ENCODE measurements around the gene ST3GAL5. TPM values are rescaled to one million over a fixed set of nuclear protein-coding genes. Genes with fewer than 3 reads are reported as not detected.

Gene ST3GAL5
- total RNA-seq, 1 donor from 2014 or later: 20.0 TPM

- TF ChIP-seq CTCF (IDR thresholded peaks at IDR 0.05): no peak
- H3K4me3 Mint-ChIP-seq (ENCODE audit: unreplicated experiment): no peak overlapping the region
- H3K27ac Mint-ChIP-seq (ENCODE audit: unreplicated experiment): no peak overlapping the region
- no peaks in the 10 kb centered on the region for H3K36me3 Mint-ChIP-seq (ENCODE audit: low read depth)
- peaks cover 8% of the 10 kb centered on the region for H3K27me3 Mint-ChIP-seq (ENCODE audit: low read depth)
- peak; percentile 59 for DNase-seq (ENCODE audit: low spot score)
- H3K9me3 Mint-ChIP-seq (ENCODE audit: low read depth): no peaks in the 10 kb centered on the region
- peaks cover 74% of the 10 kb centered on the region for H3K4me1 Mint-ChIP-seq (ENCODE audit: low read depth)
Measured at GRCh38 chr2:85794491-85795121, 94.2 kb downstream of the ST3GAL5 start.

- no peak overlapping the region for H3K27ac Mint-ChIP-seq (ENCODE audit: unreplicated experiment)
- TF ChIP-seq CTCF (IDR thresholded peaks at IDR 0.05): no peak
- H3K27me3 Mint-ChIP-seq (ENCODE audit: low read depth): peaks cover 9% of the 10 kb centered on the region
- H3K4me3 Mint-ChIP-seq (ENCODE audit: unreplicated experiment): no peak overlapping the region
- H3K9me3 Mint-ChIP-seq (ENCODE audit: low read depth): no peaks in the 10 kb centered on the region
- peaks cover 74% of the 10 kb centered on the region for H3K4me1 Mint-ChIP-seq (ENCODE audit: low read depth)
- no peaks in the 10 kb centered on the region for H3K36me3 Mint-ChIP-seq (ENCODE audit: low read depth)
- no peak for DNase-seq (ENCODE audit: low spot score)
Measured at GRCh38 chr2:85794038-85794441, 94.8 kb downstream of the ST3GAL5 start.

- Mint-ChIP-seq H3K4me1 (ENCODE audit: low read depth) (peaks cover 74% of the 10 kb centered on the region), H3K36me3 (ENCODE audit: low read depth) (no peaks in the 10 kb centered on the region), H3K9me3 (ENCODE audit: low read depth) (no peaks in the 10 kb centered on the region), H3K27ac (ENCODE audit: unreplicated experiment) (no peak overlapping the region), H3K4me3 (ENCODE audit: unreplicated experiment) (no peak overlapping the region), H3K27me3 (ENCODE audit: low read depth) (peaks cover 9% of the 10 kb centered on the region)
- no peak for DNase-seq (ENCODE audit: low spot score)
- TF ChIP-seq CTCF (IDR thresholded peaks at IDR 0.05): no peak
Measured at GRCh38 chr2:85793584-85793983, 95.2 kb downstream of the ST3GAL5 start.

- no peak for TF ChIP-seq CTCF (IDR thresholded peaks at IDR 0.05)
- H3K4me3 Mint-ChIP-seq (ENCODE audit: unreplicated experiment): no peak overlapping the region
- H3K27ac Mint-ChIP-seq (ENCODE audit: unreplicated experiment): peak overlapping the region; percentile 80
- peaks cover 10% of the 10 kb centered on the region for H3K27me3 Mint-ChIP-seq (ENCODE audit: low read depth)
- no peaks in the 10 kb centered on the region for H3K36me3 Mint-ChIP-seq (ENCODE audit: low read depth)
- H3K4me1 Mint-ChIP-seq (ENCODE audit: low read depth): peaks cover 73% of the 10 kb centered on the region
- peak; percentile 79 for DNase-seq (ENCODE audit: low spot score)
- H3K9me3 Mint-ChIP-seq (ENCODE audit: low read depth): no peaks in the 10 kb centered on the region
Measured at GRCh38 chr2:85792783-85793441, 95.9 kb downstream of the ST3GAL5 start.

GRCh38 chr2:85791704-85792565, 96.9 kb downstream of the ST3GAL5 start:
- Mint-ChIP-seq H3K27ac (ENCODE audit: unreplicated experiment) (peak overlapping the region; percentile 80), H3K4me1 (ENCODE audit: low read depth) (peaks cover 66% of the 10 kb centered on the region), H3K9me3 (ENCODE audit: low read depth) (no peaks in the 10 kb centered on the region), H3K27me3 (ENCODE audit: low read depth) (peaks cover 12% of the 10 kb centered on the region), H3K36me3 (ENCODE audit: low read depth) (no peaks in the 10 kb centered on the region), H3K4me3 (ENCODE audit: unreplicated experiment) (no peak overlapping the region)
- no peak for TF ChIP-seq CTCF (IDR thresholded peaks at IDR 0.05)
- peak; percentile 76 for DNase-seq (ENCODE audit: low spot score)

Data from chondrocyte (in vitro differentiated cells).